Breast epithelium (tissue), 3 donors: ENCODE results near the gene EHD3.

Experiments used
- CTCF ChIP-seq, 3 donors: fragments of 450-650 bp; IDR thresholded peaks; one replicate each; pipeline ENCODE4 v1.5.1; 2016 to 2017; ENCODE audit warnings: antibody characterized with exemption in 3 of 3, mild to moderate bottlenecking in 3 of 3, moderate library complexity in 3 of 3
- POLR2A ChIP-seq: fragments of 450-650 bp; IDR thresholded peaks from one replicate; pipeline ENCODE4 v1.6.1; 2016; ENCODE audit warnings: antibody characterized with exemption, mild to moderate bottlenecking, moderate library complexity

- no peak for TF ChIP-seq CTCF (IDR thresholded peaks at IDR 0.05)
- TF ChIP-seq POLR2A = no peak
Measured at GRCh38 chr2:31238906-31239592, 5.1 kb downstream of the EHD3 start.
